ENCODE data around the gene LRRC9. TPM values are rescaled to one million over a fixed set of nuclear protein-coding genes. Genes with fewer than 3 reads are reported as not detected.

The LRRC9 gene
- total RNA-seq, 2 experiments from 2014 or later = not detected

- peaks cover 43% of the 10 kb centered on the region for H3K36me3 Mint-ChIP-seq
- ATAC-seq = no peak
- no peaks in the 10 kb centered on the region for H3K9me3 Mint-ChIP-seq (ENCODE audit: low read depth)
- CTCF ChIA-PET = interaction anchor here (0.6 to 1.0 kb wide), 2 partner anchors 18 to 44 kb away, joined by 3 read pairs; no protein-coding TSS in a partner anchor
- no peak overlapping the region for H3K4me3 Mint-ChIP-seq
- H3K27ac Mint-ChIP-seq = no peak overlapping the region
- no peak for DNase-seq
- H3K27me3 Mint-ChIP-seq = no peaks in the 10 kb centered on the region
- peaks cover 4% of the 10 kb centered on the region for H3K4me1 Mint-ChIP-seq
Observed at GRCh38 chr14:60107477-60107876, 187.5 kb downstream of the LRRC9 start.

DNA sequence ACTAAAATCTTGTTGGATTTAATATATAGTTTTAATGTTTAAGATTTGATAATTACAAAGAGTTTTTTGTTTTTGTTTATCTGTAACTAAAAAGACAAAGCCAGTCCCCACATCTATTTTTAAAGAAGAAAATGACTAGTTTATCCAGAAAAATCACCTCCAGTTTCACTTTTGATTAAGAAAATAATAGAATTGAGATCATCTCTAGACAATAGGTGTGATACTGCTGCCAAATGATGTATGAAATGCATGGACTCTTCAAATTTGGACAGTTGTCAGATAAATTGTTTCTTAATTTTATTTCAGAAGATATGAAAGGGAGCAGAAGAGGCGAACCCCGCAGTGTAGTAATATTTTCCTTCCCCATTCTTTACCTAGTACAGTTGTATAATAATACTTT is 191.8 kb downstream of the LRRC9 start:
- no peak overlapping the region for H3K4me3 Mint-ChIP-seq
- CTCF ChIA-PET = no interaction called here
- peaks cover 7% of the 10 kb centered on the region for H3K4me1 Mint-ChIP-seq
- H3K27ac Mint-ChIP-seq = no peak overlapping the region
- H3K9me3 Mint-ChIP-seq (ENCODE audit: low read depth) = no peaks in the 10 kb centered on the region
- DNase-seq = no peak
- H3K36me3 Mint-ChIP-seq = peaks cover 48% of the 10 kb centered on the region
- no peaks in the 10 kb centered on the region for H3K27me3 Mint-ChIP-seq
- ATAC-seq = no peak

Other genes starting within 250 kb of the LRRC9 start
- not detected for gene RTN1, start 49.4 kb upstream of the LRRC9 start, total RNA-seq
- 10 to 100 TPM; 35.6 to 39.1 TPM for gene PCNX4, start 171.8 kb downstream of the LRRC9 start, total RNA-seq
- 10 to 100 TPM; 62.8 to 68.0 TPM for gene DHRS7, start 245.3 kb downstream of the LRRC9 start, total RNA-seq